Anterior cingulate cortex (tissue), 58 donors: Measurements from ENCODE around the gene ANKRD18B.
"Not testable (repeated sequence)": the region's sequence is repeated elsewhere in the genome, so short reads cannot be mapped to it uniquely, and the experiment has no call there.

Experiments
- DNase-seq, 58 donors: peaks; one replicate each; lab custom pipeline; 2025; lab: John Stamatoyannopoulos, UW

Gene ANKRD18B

GRCh38 chr9:33528069-33528468 is 4.0 kb downstream of the ANKRD18B start:
- not testable (repeated sequence) for DNase-seq

- not testable (repeated sequence) for DNase-seq
Observed at GRCh38 chr9:33533958-33534357, 9.9 kb downstream of the ANKRD18B start.

- no peak for DNase-seq
Observed at GRCh38 chr9:33535541-33535940, 11.5 kb downstream of the ANKRD18B start.

- not testable (repeated sequence) for DNase-seq
Observed at GRCh38 chr9:33543463-33543862, 19.4 kb downstream of the ANKRD18B start.

- not testable (repeated sequence) for DNase-seq
Observed at GRCh38 chr9:33545715-33546114, 21.7 kb downstream of the ANKRD18B start.

GRCh38 chr9:33548816-33549215 is 24.8 kb downstream of the ANKRD18B start:
- DNase-seq, result not testable (repeated sequence)

- DNase-seq, result not testable (repeated sequence)
Observed at GRCh38 chr9:33549418-33549817, 25.4 kb downstream of the ANKRD18B start.

- not testable (repeated sequence) for DNase-seq
Observed at GRCh38 chr9:33551183-33551582, 27.1 kb downstream of the ANKRD18B start.

- peak in 10 of 58 donors; percentile 0 to 15 (median 6) for DNase-seq
Observed at GRCh38 chr9:33552315-33552725, 28.3 kb downstream of the ANKRD18B start.

- not testable (repeated sequence) for DNase-seq
Observed at GRCh38 chr9:33560217-33560616, 36.2 kb downstream of the ANKRD18B start.

GRCh38 chr9:33562196-33562595 is 38.1 kb downstream of the ANKRD18B start:
- peak in 1 of 58 donors; percentile 3 for DNase-seq

GRCh38 chr9:33567776-33568175 is 43.7 kb downstream of the ANKRD18B start:
- DNase-seq, result not testable (repeated sequence)

GRCh38 chr9:33577786-33578185 is 53.7 kb downstream of the ANKRD18B start:
- DNase-seq, result not testable (repeated sequence)

- not testable (repeated sequence) for DNase-seq
Observed at GRCh38 chr9:33579996-33580395, 55.9 kb downstream of the ANKRD18B start.

- DNase-seq, result not testable (repeated sequence)
Observed at GRCh38 chr9:33582686-33583085, 58.6 kb downstream of the ANKRD18B start.

- DNase-seq, result not testable (repeated sequence)
Observed at GRCh38 chr9:33586128-33586527, 62.1 kb downstream of the ANKRD18B start.

GRCh38 chr9:33587799-33588198 is 63.7 kb downstream of the ANKRD18B start:
- DNase-seq, result not testable (repeated sequence)

GRCh38 chr9:33588876-33589275 is 64.8 kb downstream of the ANKRD18B start:
- DNase-seq, result not testable (repeated sequence)

GRCh38 chr9:33590857-33591256 is 66.8 kb downstream of the ANKRD18B start:
- DNase-seq, result not testable (repeated sequence)

- DNase-seq, result not testable (repeated sequence)
Observed at GRCh38 chr9:33596974-33597373, 72.9 kb downstream of the ANKRD18B start.

- DNase-seq, result not testable (repeated sequence)
Observed at GRCh38 chr9:33597386-33597785, 73.3 kb downstream of the ANKRD18B start.

GRCh38 chr9:33598796-33599379 is 74.8 kb downstream of the ANKRD18B start:
- DNase-seq, result not testable (repeated sequence)
